Tibial artery (tissue), 4 donors: ENCODE measurements around the gene CXCR2.

Experiments
- DNase-seq, 2 donors: peaks; one replicate each; pipeline ENCODE4 v3.0.0-alpha.2; 2019
- H3K27ac ChIP-seq, 2 donors: fragments of 200-600 bp; sonication (generic) in 1 of 2; 1 replicate in 1 of 2; 2 replicates in 1 of 2; pipeline ENCODE4 v1.5.1; 2018 to 2019; ENCODE audit warnings: mild to moderate bottlenecking in 1 of 2
- H3K27me3 ChIP-seq, 2 donors: fragments of 200-600 bp; sonication (generic) in 1 of 2; one replicate each; pipeline versions ENCODE4 v1.5.1 to v1.6.0; 2016 to 2019
- H3K36me3 ChIP-seq, 3 donors: fragments of 200-600 bp; sonication (generic) in 2 of 3; one replicate each; pipeline ENCODE4 v1.5.1; 2016 to 2019; ENCODE audit warnings: mild to moderate bottlenecking in 2 of 3
- H3K4me1 ChIP-seq, 4 donors: fragments of 200-600 bp; sonication (generic) in 2 of 4; 1 replicate in 3 of 4; 2 replicates in 1 of 4; pipeline ENCODE4 v1.5.1; 2016 to 2019
- H3K4me3 ChIP-seq, 2 donors: fragments of 200-600 bp; sonication (generic) in 1 of 2; 1 replicate in 1 of 2; 2 replicates in 1 of 2; pipeline ENCODE4 v1.5.1; 2018 to 2019; ENCODE audit warnings: mild to moderate bottlenecking in 2 of 2
- H3K9me3 ChIP-seq, 3 donors: fragments of 200-600 bp; sonication (generic) in 1 of 3; one replicate each; pipeline ENCODE4 v1.5.1; 2016 to 2019
- CTCF ChIP-seq, 2 experiments: fragments of 200-600 bp in 1 of 2; fragments of 450-650 bp in 1 of 2; IDR thresholded peaks; one replicate each; pipeline ENCODE4 v1.5.1; 2017 to 2019; ENCODE audit warnings: antibody characterized with exemption in 2 of 2, mild to moderate bottlenecking in 1 of 2, moderate library complexity in 1 of 2
- intact Hi-C: fragments of 100-400 bp; cut with DNase I; formaldehyde crosslinking; loops from one replicate; pipeline ENCODE4 v1.15.0; 2023; ENCODE audit warnings: low total_unique reads

Gene CXCR2

GRCh38 chr2:218082586-218083351 is 43.1 kb upstream of the CXCR2 start:
- H3K36me3 ChIP-seq = no peaks in the 10 kb centered on the region
- peaks cover 0 to 17% (median 5%) of the 10 kb centered on the region in 3 donors for H3K9me3 ChIP-seq
- H3K4me3 ChIP-seq = no peak overlapping the region
- no peak for TF ChIP-seq CTCF (IDR thresholded peaks at IDR 0.05)
- peaks cover 0 to 6% of the 10 kb centered on the region in 2 donors for H3K27me3 ChIP-seq
- H3K4me1 ChIP-seq = no peaks in the 10 kb centered on the region
- DNase-seq = no peak
- intact Hi-C loops = no loop called here
- no peak overlapping the region for H3K27ac ChIP-seq

GRCh38 chr2:218083352-218083676 is 42.5 kb upstream of the CXCR2 start:
- Histone ChIP-seq H3K4me1 (no peaks in the 10 kb centered on the region), H3K4me3 (no peak overlapping the region), H3K27ac (no peak overlapping the region), H3K27me3 (peaks cover 0 to 6% of the 10 kb centered on the region in 2 donors), H3K9me3 (peaks cover 0 to 17% (median 5%) of the 10 kb centered on the region in 3 donors), H3K36me3 (no peaks in the 10 kb centered on the region)
- no peak for DNase-seq
- intact Hi-C loops = no loop called here
- no peak for TF ChIP-seq CTCF (IDR thresholded peaks at IDR 0.05)

- no peak overlapping the region for H3K27ac ChIP-seq
- no peak for DNase-seq
- intact Hi-C loops = no loop called here
- peaks cover 0 to 17% (median 5%) of the 10 kb centered on the region in 3 donors for H3K9me3 ChIP-seq
- no peaks in the 10 kb centered on the region for H3K4me1 ChIP-seq
- H3K36me3 ChIP-seq = no peaks in the 10 kb centered on the region
- no peak for TF ChIP-seq CTCF (IDR thresholded peaks at IDR 0.05)
- peaks cover 0 to 4% of the 10 kb centered on the region in 2 donors for H3K27me3 ChIP-seq
- no peak overlapping the region for H3K4me3 ChIP-seq
Observed at GRCh38 chr2:218086478-218086877, 39.4 kb upstream of the CXCR2 start.

- Histone ChIP-seq H3K4me1 (no peaks in the 10 kb centered on the region), H3K27ac (no peak overlapping the region), H3K9me3 (peaks cover 0 to 17% (median 5%) of the 10 kb centered on the region in 3 donors), H3K36me3 (no peaks in the 10 kb centered on the region), H3K27me3 (peaks cover 0 to 4% of the 10 kb centered on the region in 2 donors), H3K4me3 (no peak overlapping the region)
- intact Hi-C loops = no loop called here
- TF ChIP-seq CTCF (IDR thresholded peaks at IDR 0.05) = no peak
- DNase-seq = no peak
Observed at GRCh38 chr2:218089259-218089658, 36.6 kb upstream of the CXCR2 start.

- Histone ChIP-seq H3K4me3 (no peak overlapping the region), H3K9me3 (peaks cover 0 to 9% (median under 1%) of the 10 kb centered on the region in 3 donors), H3K36me3 (no peaks in the 10 kb centered on the region), H3K4me1 (no peaks in the 10 kb centered on the region), H3K27me3 (peaks cover 0 to 4% of the 10 kb centered on the region in 2 donors), H3K27ac (no peak overlapping the region)
- no peak for DNase-seq
- TF ChIP-seq CTCF (IDR thresholded peaks at IDR 0.05) = no peak
- intact Hi-C loops = no loop called here
Observed at GRCh38 chr2:218091746-218092145, 34.1 kb upstream of the CXCR2 start.
